Motor neuron (in vitro differentiated cells): Measurements from ENCODE around the gene SLC6A16. TPM values are rescaled to one million over a fixed set of nuclear protein-coding genes. Genes with fewer than 3 reads are reported as not detected.

ENCODE experiments used
- total RNA-seq, 8 experiments: library from RNA; unstranded; fragments of 300-600 nt; gene quantifications; 2 replicates each; pipeline versions ENCODE4 v1.2.3 to v1.2.4, GENCODE V29; 2022

SLC6A16 gene
- total RNA-seq, 8 experiments from 2014 or later: 0.51 to 2.4 (median 1.1) TPM

Other genes starting within 250 kb of the SLC6A16 start
- gene SNRNP70, start 239.7 kb downstream of the SLC6A16 start, total RNA-seq: 100 to 1,000 TPM; 101 to 312 (median 157) TPM
- gene LIN7B, start 210.8 kb downstream of the SLC6A16 start, total RNA-seq: 10 to 100 TPM in 5 of 8 experiments, 1 to 10 TPM in 3; 2.0 to 65.1 (median 24.4) TPM
- gene C19orf73, start 206.0 kb downstream of the SLC6A16 start, total RNA-seq: 1 to 10 TPM; 2.3 to 5.7 (median 3.4) TPM
- gene PPFIA3, start 205.6 kb downstream of the SLC6A16 start, total RNA-seq: 10 to 100 TPM in 7 of 8 experiments, 1 to 10 TPM in 1; 4.7 to 52.5 (median 23.5) TPM
- gene HRC, start 169.8 kb downstream of the SLC6A16 start, total RNA-seq: 10 to 100 TPM in 4 of 8 experiments, 1 to 10 TPM in 3, under 1 TPM in 1; 0.81 to 55.7 (median 12.3) TPM
- 10 to 100 TPM in 7 of 8 experiments, 1 to 10 TPM in 1; 7.0 to 46.8 (median 16.4) TPM for gene TRPM4, start 167.4 kb downstream of the SLC6A16 start, total RNA-seq
- 10 to 100 TPM in 5 of 8 experiments, 1 to 10 TPM in 3; 2.8 to 40.2 (median 11.4) TPM for gene CD37, start 10.2 kb upstream of the SLC6A16 start, total RNA-seq
- gene TEAD2, start 37.2 kb upstream of the SLC6A16 start, total RNA-seq: 10 to 100 TPM in 6 of 8 experiments, 1 to 10 TPM in 2; 6.0 to 78.1 (median 14.2) TPM
- 1 to 10 TPM in 4 of 8 experiments, under 1 TPM in 2, not detected in 2; 0.38 to 5.2 (median 1.4) TPM for gene DKKL1, start 38.7 kb upstream of the SLC6A16 start, total RNA-seq
- gene KASH5, start 63.1 kb upstream of the SLC6A16 start, total RNA-seq: 1 to 10 TPM in 2 of 8 experiments, under 1 TPM in 4, not detected in 2; 0.27 to 2.7 (median 0.51) TPM
- gene PTH2, start 98.2 kb upstream of the SLC6A16 start, total RNA-seq: 1 to 10 TPM in 1 of 8 experiments, not detected in 7; 1.2 TPM
- 1 to 10 TPM in 1 of 8 experiments, under 1 TPM in 5, not detected in 2; 0.42 to 1.1 (median 0.67) TPM for gene GFY, start 100.2 kb upstream of the SLC6A16 start, total RNA-seq
- 1 to 10 TPM in 2 of 8 experiments, under 1 TPM in 5, not detected in 1; 0.16 to 1.9 (median 0.71) TPM for gene SLC17A7, start 116.3 kb upstream of the SLC6A16 start, total RNA-seq
- gene PIH1D1, start 126.6 kb upstream of the SLC6A16 start, total RNA-seq: 10 to 100 TPM; 53.1 to 94.9 (median 76.4) TPM
- gene ALDH16A1, start 128.0 kb upstream of the SLC6A16 start, total RNA-seq: 10 to 100 TPM in 4 of 8 experiments, 1 to 10 TPM in 4; 3.6 to 26.2 (median 10.8) TPM
- gene FLT3LG, start 149.0 kb upstream of the SLC6A16 start, total RNA-seq: 1 to 10 TPM in 5 of 8 experiments, under 1 TPM in 3; 0.22 to 8.7 (median 1.4) TPM
- 1,000 to 10,000 TPM; 2,225 to 4,117 (median 3,221) TPM for gene RPL13A, start 162.4 kb upstream of the SLC6A16 start, total RNA-seq
- 1,000 to 10,000 TPM; 2,973 to 6,174 (median 3,870) TPM for gene RPS11, start 171.2 kb upstream of the SLC6A16 start, total RNA-seq
- gene FCGRT, start 187.5 kb upstream of the SLC6A16 start, total RNA-seq: 10 to 100 TPM in 4 of 8 experiments, 1 to 10 TPM in 4; 2.2 to 70.6 (median 27.8) TPM
- gene RCN3, start 202.8 kb upstream of the SLC6A16 start, total RNA-seq: 10 to 100 TPM in 2 of 8 experiments, 1 to 10 TPM in 6; 2.0 to 13.2 (median 6.4) TPM